Neural cell (in vitro differentiated cells): ENCODE measurements around the gene OTUD4. TPM values are rescaled to one million over a fixed set of nuclear protein-coding genes. Genes with fewer than 3 reads are reported as not detected.

Source experiments
- H2AFZ ChIP-seq: fragments of 200-600, 300-800 bp; sonication (generic), shearing (Covaris generic); 2 replicates; pipeline ENCODE4 v1.6.0; 2014; ENCODE audit warnings: low read depth, mild to moderate bottlenecking, antibody characterized with exemption, low read length, moderate library complexity
- H3F3A ChIP-seq: fragments of 200-600 bp; shearing (Covaris generic); 2 replicates; pipeline ENCODE4 v1.6.1; 2016; ENCODE audit warnings: mild to moderate bottlenecking, moderate library complexity, mixed read lengths, antibody characterized with exemption, low read length; ENCODE audit not compliant: insufficient read depth, poor library complexity, severe bottlenecking
- H3K27ac ChIP-seq: fragments of 200-600, 300-800 bp; sonication (generic), shearing (Covaris generic); 2 replicates; pipeline ENCODE4 v1.5.1; 2014; ENCODE audit warnings: mild to moderate bottlenecking, low read length, moderate library complexity
- H3K27me3 ChIP-seq: fragments of 300-800, 200-600 bp; sonication (generic), shearing (Covaris generic); 2 replicates; pipeline ENCODE4 v1.6.0; 2014; ENCODE audit warnings: mild to moderate bottlenecking, low read depth, low read length, moderate library complexity; ENCODE audit not compliant: insufficient read depth
- H3K36me3 ChIP-seq: fragments of 300-800, 200-600 bp; sonication (generic), shearing (Covaris generic); 2 replicates; pipeline ENCODE4 v1.5.1; 2014; ENCODE audit warnings: mild to moderate bottlenecking, antibody characterized with exemption, low read length, moderate library complexity; ENCODE audit not compliant: insufficient read depth
- H3K4me2 ChIP-seq: fragments of 300-800, 200-600 bp; sonication (generic), shearing (Covaris generic); 2 replicates; pipeline ENCODE4 v1.6.0; 2014; ENCODE audit warnings: mild to moderate bottlenecking, low read length
- H3K4me3 ChIP-seq: fragments of 300-800, 200-600 bp; sonication (generic), shearing (Covaris generic); 2 replicates; pipeline ENCODE4 v1.5.1; 2014; ENCODE audit warnings: mild to moderate bottlenecking, low read length, moderate library complexity
- H3K79me2 ChIP-seq: fragments of 200-600 bp; shearing (Covaris generic); replicated peaks from 2 replicates; pipeline ENCODE4 v1.6.0; 2014; ENCODE audit warnings: mild to moderate bottlenecking, low read length, moderate library complexity; ENCODE audit not compliant: insufficient read depth
- H3K9ac ChIP-seq: fragments of 300-800, 200-600 bp; sonication (generic), shearing (Covaris generic); 2 replicates; pipeline ENCODE4 v1.6.1; 2016; ENCODE audit warnings: mild to moderate bottlenecking, low read length, mixed read lengths
- H3K9me2 ChIP-seq: fragments of 200-600 bp; shearing (Covaris generic); 2 replicates; pipeline ENCODE4 v1.6.1; 2016; ENCODE audit warnings: mild to moderate bottlenecking, low read length, mixed read lengths; ENCODE audit not compliant: insufficient read depth
- H3K9me3 ChIP-seq: fragments of 200-600, 300-800 bp; sonication (generic), shearing (Covaris generic); 2 replicates; pipeline ENCODE4 v1.6.1; 2016; ENCODE audit warnings: mild to moderate bottlenecking, mixed run types, low read length, moderate library complexity, mixed read lengths
- H4K20me1 ChIP-seq: fragments of 200-600 bp; shearing (Covaris generic); 2 replicates; pipeline ENCODE4 v1.6.1; 2016; ENCODE audit warnings: mild to moderate bottlenecking, mixed run types; ENCODE audit not compliant: insufficient read depth
- EP300 ChIP-seq: fragments of 450-650 bp; conservative IDR thresholded peaks from 2 replicates; pipeline ENCODE4 v1.6.1; 2014; ENCODE audit warnings: antibody characterized with exemption, mild to moderate bottlenecking, moderate library complexity; ENCODE audit not compliant: poor library complexity, severe bottlenecking
- MXI1 ChIP-seq: fragments of 450-650 bp; conservative IDR thresholded peaks from 2 replicates; pipeline ENCODE4 v1.6.1; 2014; ENCODE audit warnings: antibody characterized with exemption, mild to moderate bottlenecking; ENCODE audit not compliant: poor library complexity, severe bottlenecking
- POLR2AphosphoS5 ChIP-seq: IDR thresholded peaks from 2 replicates; pipeline ENCODE4 v1.6.1; 2012
- RAD21 ChIP-seq: fragments of 450-650 bp; conservative IDR thresholded peaks from 2 replicates; pipeline ENCODE4 v1.6.1; 2014; ENCODE audit warnings: antibody characterized with exemption, mild to moderate bottlenecking, moderate library complexity
- SMC3 ChIP-seq: fragments of 450-650 bp; conservative IDR thresholded peaks from 2 replicates; pipeline ENCODE4 v1.6.1; 2014; ENCODE audit warnings: antibody characterized with exemption, mild to moderate bottlenecking, moderate library complexity; ENCODE audit not compliant: poor library complexity
- TAF1 ChIP-seq: IDR thresholded peaks from 2 replicates; pipeline ENCODE4 v1.6.1; 2012; ENCODE audit warnings: low read depth
- polyA plus RNA-seq: library from polyadenylated mRNA; depleted of rRNA; stranded (reverse); fragments of >200 nt; gene quantifications from 2 replicates; pipeline ENCODE4 v1.2.3, GENCODE V29; 2014
- TF ChIP-seq, protein P1 (sequence below): IDR thresholded peaks from 2 replicates; pipeline ENCODE4 v1.6.1; 2012; ENCODE audit warnings: borderline replicate concordance
- TF ChIP-seq, protein P2 (sequence below): fragments of 450-650 bp; IDR thresholded peaks from 2 replicates; pipeline ENCODE4 v1.5.1; 2014; ENCODE audit warnings: antibody characterized with exemption, mild to moderate bottlenecking, moderate library complexity; ENCODE audit not compliant: poor library complexity, severe bottlenecking

OTUD4 gene
- polyA plus RNA-seq, 1 donor from 2014 or later = 15.1 TPM

DNA sequence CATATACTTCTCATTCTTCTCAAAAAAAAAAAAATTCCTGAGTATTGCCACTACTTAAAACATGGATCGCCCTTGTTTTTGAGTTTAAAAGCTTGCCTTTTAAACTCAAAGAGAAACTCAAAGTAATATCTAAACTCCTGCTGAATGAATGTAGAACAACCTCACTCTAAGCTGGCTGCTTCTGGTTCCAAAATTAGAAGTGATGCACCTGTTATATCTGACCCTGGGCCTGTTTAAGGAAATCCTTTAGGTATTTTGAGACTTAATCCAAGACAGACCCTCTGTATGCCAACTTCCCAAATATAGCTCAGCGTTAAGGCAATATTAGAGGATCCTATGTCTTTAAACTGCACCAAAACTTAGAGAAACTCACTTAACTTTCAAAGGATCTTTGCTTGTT is 1.8 kb upstream of the OTUD4 start:
- Histone ChIP-seq H3K9me3 (no peaks in the 10 kb centered on the region), H3K4me3 (no peak overlapping the region), H3K9me2 (no peaks in the 10 kb centered on the region), H3K4me2 (no peak overlapping the region), H3F3A (peaks cover 3% of the 10 kb centered on the region), H3K79me2 (peaks cover 22% of the 10 kb centered on the region), H3K9ac (no peak overlapping the region), H3K27ac (no peak overlapping the region), H4K20me1 (no peaks in the 10 kb centered on the region), H3K36me3 (no peaks in the 10 kb centered on the region), H2AFZ (no peak overlapping the region), H3K27me3 (no peaks in the 10 kb centered on the region)
- TF ChIP-seq RAD21 = no peak
- TF ChIP-seq, protein P1, sequence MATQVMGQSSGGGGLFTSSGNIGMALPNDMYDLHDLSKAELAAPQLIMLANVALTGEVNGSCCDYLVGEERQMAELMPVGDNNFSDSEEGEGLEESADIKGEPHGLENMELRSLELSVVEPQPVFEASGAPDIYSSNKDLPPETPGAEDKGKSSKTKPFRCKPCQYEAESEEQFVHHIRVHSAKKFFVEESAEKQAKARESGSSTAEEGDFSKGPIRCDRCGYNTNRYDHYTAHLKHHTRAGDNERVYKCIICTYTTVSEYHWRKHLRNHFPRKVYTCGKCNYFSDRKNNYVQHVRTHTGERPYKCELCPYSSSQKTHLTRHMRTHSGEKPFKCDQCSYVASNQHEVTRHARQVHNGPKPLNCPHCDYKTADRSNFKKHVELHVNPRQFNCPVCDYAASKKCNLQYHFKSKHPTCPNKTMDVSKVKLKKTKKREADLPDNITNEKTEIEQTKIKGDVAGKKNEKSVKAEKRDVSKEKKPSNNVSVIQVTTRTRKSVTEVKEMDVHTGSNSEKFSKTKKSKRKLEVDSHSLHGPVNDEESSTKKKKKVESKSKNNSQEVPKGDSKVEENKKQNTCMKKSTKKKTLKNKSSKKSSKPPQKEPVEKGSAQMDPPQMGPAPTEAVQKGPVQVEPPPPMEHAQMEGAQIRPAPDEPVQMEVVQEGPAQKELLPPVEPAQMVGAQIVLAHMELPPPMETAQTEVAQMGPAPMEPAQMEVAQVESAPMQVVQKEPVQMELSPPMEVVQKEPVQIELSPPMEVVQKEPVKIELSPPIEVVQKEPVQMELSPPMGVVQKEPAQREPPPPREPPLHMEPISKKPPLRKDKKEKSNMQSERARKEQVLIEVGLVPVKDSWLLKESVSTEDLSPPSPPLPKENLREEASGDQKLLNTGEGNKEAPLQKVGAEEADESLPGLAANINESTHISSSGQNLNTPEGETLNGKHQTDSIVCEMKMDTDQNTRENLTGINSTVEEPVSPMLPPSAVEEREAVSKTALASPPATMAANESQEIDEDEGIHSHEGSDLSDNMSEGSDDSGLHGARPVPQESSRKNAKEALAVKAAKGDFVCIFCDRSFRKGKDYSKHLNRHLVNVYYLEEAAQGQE = no peak
- no peak for TF ChIP-seq EP300
- TF ChIP-seq MXI1 = no peak
- TF ChIP-seq, protein P2, sequence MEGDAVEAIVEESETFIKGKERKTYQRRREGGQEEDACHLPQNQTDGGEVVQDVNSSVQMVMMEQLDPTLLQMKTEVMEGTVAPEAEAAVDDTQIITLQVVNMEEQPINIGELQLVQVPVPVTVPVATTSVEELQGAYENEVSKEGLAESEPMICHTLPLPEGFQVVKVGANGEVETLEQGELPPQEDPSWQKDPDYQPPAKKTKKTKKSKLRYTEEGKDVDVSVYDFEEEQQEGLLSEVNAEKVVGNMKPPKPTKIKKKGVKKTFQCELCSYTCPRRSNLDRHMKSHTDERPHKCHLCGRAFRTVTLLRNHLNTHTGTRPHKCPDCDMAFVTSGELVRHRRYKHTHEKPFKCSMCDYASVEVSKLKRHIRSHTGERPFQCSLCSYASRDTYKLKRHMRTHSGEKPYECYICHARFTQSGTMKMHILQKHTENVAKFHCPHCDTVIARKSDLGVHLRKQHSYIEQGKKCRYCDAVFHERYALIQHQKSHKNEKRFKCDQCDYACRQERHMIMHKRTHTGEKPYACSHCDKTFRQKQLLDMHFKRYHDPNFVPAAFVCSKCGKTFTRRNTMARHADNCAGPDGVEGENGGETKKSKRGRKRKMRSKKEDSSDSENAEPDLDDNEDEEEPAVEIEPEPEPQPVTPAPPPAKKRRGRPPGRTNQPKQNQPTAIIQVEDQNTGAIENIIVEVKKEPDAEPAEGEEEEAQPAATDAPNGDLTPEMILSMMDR = no peak
- TF ChIP-seq TAF1 = no peak
- no peak for TF ChIP-seq SMC3

DNA sequence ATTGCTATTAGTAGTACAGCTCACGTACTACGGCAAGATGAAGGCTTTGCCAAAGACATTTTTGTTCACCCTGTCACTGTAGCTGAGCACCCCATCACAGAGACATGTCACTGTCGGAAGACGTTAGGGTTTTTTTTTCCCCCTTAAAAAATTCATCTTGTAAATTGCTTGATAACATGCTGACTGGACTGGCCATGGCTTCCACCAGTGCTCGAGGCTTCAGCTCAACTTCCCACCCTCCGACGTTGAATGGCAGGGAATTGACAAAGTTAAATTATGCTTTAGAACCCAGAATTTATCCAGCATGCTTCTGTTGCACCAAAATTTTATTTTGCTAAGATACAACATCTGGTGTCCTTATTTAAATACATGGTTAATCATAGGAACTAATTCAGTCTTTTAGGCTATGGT is 707 bp upstream of the OTUD4 start:
- TF ChIP-seq, protein P1 = no peak
- TF ChIP-seq EP300 (no peak), MXI1 (no peak), SMC3 (peak; percentile 6), POLR2AphosphoS5 (no peak)
- TF ChIP-seq, protein P2 = peak; percentile 12
- Histone ChIP-seq H3F3A (peaks cover 3% of the 10 kb centered on the region), H3K27ac (peak overlapping the region; percentile 96), H3K9me3 (no peaks in the 10 kb centered on the region), H3K36me3 (no peaks in the 10 kb centered on the region), H3K79me2 (peaks cover 32% of the 10 kb centered on the region), H3K9me2 (no peaks in the 10 kb centered on the region), H3K9ac (peak overlapping the region; percentile 81), H2AFZ (peak overlapping the region; percentile 83), H4K20me1 (no peaks in the 10 kb centered on the region), H3K27me3 (no peaks in the 10 kb centered on the region), H3K4me2 (peak overlapping the region; percentile 88), H3K4me3 (peak overlapping the region; percentile 84)
